Stomach (tissue), 9 donors: ENCODE measurements around the gene CPED1. TPM values are rescaled to one million over a fixed set of nuclear protein-coding genes. Genes with fewer than 3 reads are reported as not detected.

ENCODE experiments used
- DNase-seq, 2 donors: peaks; one replicate each; pipeline versions ENCODE4 v3.0.0 to v3.0.0-alpha.2; 2013 to 2019
- H3K27ac ChIP-seq, 5 donors: fragments of 200-600 bp in 4 of 5; sonication (generic) in 4 of 5; one replicate each; pipeline ENCODE4 v1.5.1; 2013 to 2019; ENCODE audit warnings: mild to moderate bottlenecking in 1 of 5, moderate library complexity in 1 of 5
- H3K27me3 ChIP-seq, 3 donors: fragments of 200-600 bp; sonication (generic); one replicate each; pipeline ENCODE4 v1.5.1; 2017 to 2019; ENCODE audit warnings: mixed run types in 1 of 3
- H3K36me3 ChIP-seq, 4 donors: fragments of 200-600 bp; sonication (generic); 1 replicate in 3 of 4; 2 replicates in 1 of 4; pipeline ENCODE4 v1.5.1; 2016 to 2019
- H3K4me1 ChIP-seq, 4 donors: fragments of 200-600 bp; sonication (generic); one replicate each; pipeline ENCODE4 v1.5.1; 2016 to 2019
- H3K4me3 ChIP-seq, 4 donors: fragments of 200-600 bp; sonication (generic) in 3 of 4; one replicate each; pipeline ENCODE4 v1.5.1; 2016 to 2019; ENCODE audit warnings: mild to moderate bottlenecking in 1 of 4
- H3K9me3 ChIP-seq, 4 donors: fragments of 200-600 bp; sonication (generic); one replicate each; pipeline ENCODE4 v1.5.1; 2016 to 2019
- CTCF ChIP-seq, 7 experiments: fragments of 450-650 bp in 4 of 7; fragments of 200-600 bp in 3 of 7; sonication (generic) in 3 of 7; IDR thresholded peaks; one replicate each; pipeline ENCODE4 v1.5.1; 2016 to 2019; ENCODE audit warnings: antibody characterized with exemption in 7 of 7, control low read depth in 2 of 7, mild to moderate bottlenecking in 1 of 7
- EP300 ChIP-seq: sonication (generic); formaldehyde crosslinking; IDR thresholded peaks from one replicate; pipeline ENCODE4 v1.6.1; 2017; ENCODE audit warnings: antibody characterized with exemption
- POLR2A ChIP-seq, 4 donors: fragments of 450-650 bp; IDR thresholded peaks; one replicate each; pipeline ENCODE4 v1.6.1; 2016; ENCODE audit warnings: antibody characterized with exemption in 4 of 4, control low read depth in 2 of 4, mild to moderate bottlenecking in 1 of 4, moderate library complexity in 1 of 4
- POLR2AphosphoS5 ChIP-seq, 3 donors: sonication (generic); formaldehyde crosslinking; IDR thresholded peaks; one replicate each; pipeline ENCODE4 v1.6.1; 2016; ENCODE audit warnings: antibody characterized with exemption in 3 of 3
- WGBS, 5 donors: extraction: QIAGEN DNeasy Blood & Tissue Kit in 3 of 5; methylation state at CpG; one replicate each; pipeline versions ENCODE4 v1.1.5 to v1.1.7; 2013 to 2018; 5-methylcytosine and 5-hydroxymethylcytosine counted together
- intact Hi-C: fragments of 100-400 bp; cut with DNase I; formaldehyde crosslinking; loops from one replicate; pipeline ENCODE4 v1.15.1; 2023; ENCODE audit warnings: low total_unique reads
- polyA plus RNA-seq, 3 donors: library from polyadenylated mRNA; stranded (reverse); fragments of 200-250 nt; gene quantifications; one replicate each; pipeline ENCODE4 v1.2.3, GENCODE V29; 2013
- total RNA-seq, 5 donors: library from RNA; depleted of rRNA; stranded (reverse); fragments of >200 nt; gene quantifications; one replicate each; pipeline versions ENCODE4 v1.1.0 to v1.2.3, GENCODE V29; 2014 to 2016
- donor health status: healthy with polysubstance abuse.
- donor health status: Bipolar disorder and iron deficiency.
- donor health status: healthy.

CPED1 gene
- total and polyA plus RNA-seq, 8 donors = 3.0 to 58.7 (median 15.9) TPM

DNA sequence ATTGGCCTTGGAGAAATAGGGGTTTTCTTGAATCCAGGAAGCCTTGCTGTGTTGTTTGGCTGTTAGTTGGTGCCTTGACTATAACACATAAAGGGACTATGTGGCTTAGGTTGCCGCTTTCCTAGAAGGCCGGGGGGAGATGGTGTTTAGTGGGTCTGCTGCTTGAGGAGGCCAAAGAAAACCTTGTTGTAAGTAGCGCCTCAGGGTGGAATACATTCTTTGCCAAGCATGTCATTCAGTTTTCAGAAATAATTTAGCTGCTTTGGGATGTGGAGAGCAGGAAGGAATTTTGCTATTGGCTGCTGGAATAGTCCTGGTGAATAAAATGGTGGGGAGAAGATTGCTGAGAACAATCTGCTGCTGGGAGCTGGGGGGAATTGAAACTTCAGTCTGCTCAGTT lies 207.4 kb downstream of the CPED1 start:
- WGBS, 5 donors = 80 to 87% (median 84%) methylated on average over 3 of the region's 3 CpGs
- peak in 1 of 2 donors; percentile 3 for DNase-seq
- H3K27me3 ChIP-seq = no peaks in the 10 kb centered on the region
- H3K4me1 ChIP-seq = no peaks in the 10 kb centered on the region
- TF ChIP-seq POLR2A (IDR thresholded peaks at IDR 0.05) = no peak
- TF ChIP-seq CTCF (IDR thresholded peaks at IDR 0.05) = no peak
- no peak for TF ChIP-seq EP300
- no peak for TF ChIP-seq POLR2AphosphoS5 (IDR thresholded peaks at IDR 0.05)
- H3K9me3 ChIP-seq = no peaks in the 10 kb centered on the region
- H3K4me3 ChIP-seq = no peak overlapping the region
- no peak overlapping the region for H3K27ac ChIP-seq
- intact Hi-C loops = no loop called here
- no peaks in the 10 kb centered on the region for H3K36me3 ChIP-seq

- no peaks in the 10 kb centered on the region for H3K36me3 ChIP-seq
- no peaks in the 10 kb centered on the region for H3K4me1 ChIP-seq
- H3K27me3 ChIP-seq = no peaks in the 10 kb centered on the region
- intact Hi-C loops = no loop called here
- no peak overlapping the region for H3K27ac ChIP-seq
- no peak overlapping the region for H3K4me3 ChIP-seq
- TF ChIP-seq POLR2AphosphoS5 (IDR thresholded peaks at IDR 0.05) (no peak), CTCF (IDR thresholded peaks at IDR 0.05) (no peak), POLR2A (IDR thresholded peaks at IDR 0.05) (no peak), EP300 (no peak)
- DNase-seq = no peak
- no peaks in the 10 kb centered on the region for H3K9me3 ChIP-seq
Observed at GRCh38 chr7:121196286-121196685, 207.8 kb downstream of the CPED1 start.

- 79 to 94% (median 90%) methylated on average over 3 of the region's 3 CpGs for WGBS, 5 donors
- H3K36me3 ChIP-seq = no peaks in the 10 kb centered on the region
- H3K27me3 ChIP-seq = no peaks in the 10 kb centered on the region
- no peak overlapping the region for H3K4me3 ChIP-seq
- TF ChIP-seq POLR2AphosphoS5 (IDR thresholded peaks at IDR 0.05) (no peak), EP300 (no peak), POLR2A (IDR thresholded peaks at IDR 0.05) (no peak), CTCF (IDR thresholded peaks at IDR 0.05) (no peak)
- DNase-seq = no peak
- no peaks in the 10 kb centered on the region for H3K4me1 ChIP-seq
- intact Hi-C loops = no loop called here
- H3K27ac ChIP-seq = no peak overlapping the region
- H3K9me3 ChIP-seq = no peaks in the 10 kb centered on the region
Observed at GRCh38 chr7:121197455-121197854, 208.9 kb downstream of the CPED1 start.

- Histone ChIP-seq H3K4me1 (no peaks in the 10 kb centered on the region), H3K36me3 (no peaks in the 10 kb centered on the region), H3K27ac (no peak overlapping the region), H3K9me3 (no peaks in the 10 kb centered on the region), H3K4me3 (no peak overlapping the region), H3K27me3 (no peaks in the 10 kb centered on the region)
- DNase-seq = no peak
- no peak for TF ChIP-seq POLR2AphosphoS5 (IDR thresholded peaks at IDR 0.05)
- no peak for TF ChIP-seq CTCF (IDR thresholded peaks at IDR 0.05)
- TF ChIP-seq EP300 = no peak
- no peak for TF ChIP-seq POLR2A (IDR thresholded peaks at IDR 0.05)
- intact Hi-C loops = no loop called here
- WGBS, 5 donors = 76 to 86% (median 78%) methylated on average over 6 of the region's 6 CpGs
Observed at GRCh38 chr7:121198502-121198901, 210.0 kb downstream of the CPED1 start.
